SKM-1 treated with dmso at 0.1 percent for 144 hours (cell line): ENCODE data around the gene MTFR1L.

Source experiments
- DNase-seq: peaks from one replicate; lab custom pipeline; 2025; ENCODE audit not compliant: unreplicated experiment; lab: John Stamatoyannopoulos, UW

Gene MTFR1L

DNA sequence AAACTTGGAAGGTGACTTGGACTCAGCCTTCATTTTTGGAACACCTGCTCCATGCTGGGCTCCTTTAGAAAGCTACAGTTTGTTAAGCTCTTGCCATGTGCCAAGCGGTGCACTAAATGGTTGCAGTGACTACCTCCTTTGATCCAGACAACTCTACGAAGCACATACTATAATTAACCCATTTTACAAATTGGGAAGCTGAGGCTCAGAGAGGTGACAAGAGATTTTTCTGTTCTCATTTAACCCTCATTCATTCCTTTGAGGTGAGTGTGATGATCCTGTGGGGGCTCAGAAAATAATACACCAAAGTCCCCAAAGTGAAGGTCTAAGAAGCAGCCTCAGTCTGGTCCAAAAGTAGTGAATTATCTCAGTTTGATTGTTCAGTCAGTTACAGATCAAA lies 57.4 kb downstream of the MTFR1L start:
- no peak for DNase-seq

DNA sequence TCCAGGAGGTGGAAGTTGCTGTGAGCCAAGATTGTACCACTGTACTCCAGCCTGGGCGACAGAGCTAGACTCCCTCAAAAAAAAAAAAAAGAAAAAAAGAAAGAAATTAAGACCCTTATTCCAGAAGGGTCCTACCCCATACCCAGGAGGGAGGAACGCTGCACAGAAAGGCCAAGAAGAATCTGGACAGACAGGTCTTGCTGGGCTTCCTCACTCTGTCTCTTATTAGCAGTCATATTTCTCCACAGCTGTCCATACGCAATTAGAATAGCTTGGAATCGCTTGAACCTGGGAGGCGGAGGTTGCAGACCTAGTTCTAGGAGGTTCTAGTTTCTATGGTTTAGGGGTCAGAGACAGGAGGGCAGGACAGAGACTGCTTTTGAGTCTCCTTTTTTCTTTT lies 58.9 kb downstream of the MTFR1L start:
- DNase-seq, result no peak

DNA sequence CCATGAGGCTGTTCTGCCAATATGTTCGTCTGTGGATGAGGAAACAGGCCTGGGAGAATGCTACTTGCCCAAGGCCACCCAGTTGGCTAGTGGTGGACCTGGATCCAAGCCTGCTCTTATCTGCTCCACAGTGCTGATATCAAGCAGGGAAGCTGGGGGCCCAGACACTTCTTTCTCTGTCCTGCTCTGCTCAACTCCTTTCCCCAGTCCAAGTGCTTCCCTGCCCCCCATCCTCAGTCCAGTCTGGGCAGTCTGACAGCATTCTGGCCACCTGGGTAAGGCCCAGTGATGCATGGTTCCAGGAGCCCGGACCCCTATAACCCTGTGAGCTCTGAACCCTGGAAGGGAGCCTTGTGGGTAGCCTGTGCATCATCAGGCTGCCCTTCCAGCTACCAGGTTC lies 59.9 kb downstream of the MTFR1L start:
- no peak for DNase-seq

DNA sequence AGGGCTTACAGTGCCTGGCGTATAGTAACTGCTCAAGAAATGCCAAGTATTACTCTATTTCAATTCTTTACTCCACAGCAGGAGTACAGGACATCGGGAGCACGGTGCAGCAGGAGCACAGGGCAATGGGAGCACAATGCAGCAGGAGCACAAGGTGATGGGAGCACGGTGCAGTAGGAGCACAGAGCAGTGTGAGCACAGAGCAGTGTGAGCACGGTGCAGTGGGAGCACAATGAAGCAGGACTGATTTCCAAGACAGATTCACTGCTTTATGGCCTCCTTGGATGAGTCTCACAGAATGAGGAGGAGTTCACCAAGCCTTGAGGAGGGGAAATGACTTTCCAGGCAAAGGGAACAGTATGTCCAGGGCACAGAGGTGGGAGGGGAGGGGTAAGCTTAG lies 60.8 kb downstream of the MTFR1L start:
- DNase-seq, result no peak

DNA sequence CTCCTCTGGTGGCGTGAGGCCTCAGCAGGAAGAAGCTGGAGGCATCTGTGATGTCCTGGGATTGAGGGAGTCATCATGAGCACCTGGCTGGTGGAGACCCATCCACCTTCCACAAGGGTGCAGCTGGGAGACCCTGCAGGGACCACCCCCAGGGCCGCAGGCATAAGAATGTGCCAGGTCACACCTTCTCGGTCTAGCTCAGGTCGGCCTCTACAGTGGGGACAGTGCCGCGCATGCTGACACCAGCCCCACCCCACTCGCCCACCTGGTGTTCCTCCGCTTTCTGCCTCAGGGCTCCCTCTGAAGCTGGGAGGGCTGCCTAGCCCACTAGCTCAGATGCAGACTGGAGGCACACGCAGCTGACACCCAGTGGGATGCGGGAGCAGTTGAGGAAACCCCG lies 61.5 kb downstream of the MTFR1L start:
- DNase-seq, result no peak
